Lung microvascular endothelial cell (primary cell): ENCODE results near the gene CGB8. TPM values are rescaled to one million over a fixed set of nuclear protein-coding genes. Genes with fewer than 3 reads are reported as not detected.
"Not testable (repeated sequence)": the region's sequence is repeated elsewhere in the genome, so short reads cannot be mapped to it uniquely, and the experiment has no call there.

Experiments used
- DNase-seq, 2 donors: peaks; one replicate each; pipeline versions ENCODE4 v3.0.0 to v3.0.0-alpha.2; 2010; ENCODE audit warnings: low read depth in 2 of 2
- total RNA-seq: library from RNA; depleted of rRNA; stranded (reverse); fragments of >200 nt; gene quantifications from 2 replicates; pipeline ENCODE4 v1.2.1, GENCODE V29; 2014

Gene CGB8
- total RNA-seq, 1 donor from 2014 or later: not detected

DNA sequence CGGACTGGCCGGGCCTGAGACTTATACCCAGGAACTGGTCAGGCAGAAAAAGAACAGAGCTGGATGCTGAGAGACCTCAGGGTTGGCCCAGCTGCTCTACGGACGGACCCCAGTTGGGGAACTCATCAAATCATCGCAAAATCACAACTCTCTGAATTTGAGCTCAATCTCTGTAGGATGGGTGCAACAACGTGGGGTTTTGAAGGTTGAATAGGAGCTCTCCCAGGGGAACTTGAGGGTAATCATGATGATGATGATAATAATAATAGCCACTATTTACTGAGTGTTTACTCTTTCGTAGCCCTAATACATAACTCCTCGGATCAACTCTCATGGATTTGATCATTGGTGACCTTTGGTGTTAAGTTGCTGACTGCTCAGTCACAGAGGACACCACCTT, 18.6 kb downstream of the CGB8 start:
- not testable (repeated sequence) for DNase-seq

DNA sequence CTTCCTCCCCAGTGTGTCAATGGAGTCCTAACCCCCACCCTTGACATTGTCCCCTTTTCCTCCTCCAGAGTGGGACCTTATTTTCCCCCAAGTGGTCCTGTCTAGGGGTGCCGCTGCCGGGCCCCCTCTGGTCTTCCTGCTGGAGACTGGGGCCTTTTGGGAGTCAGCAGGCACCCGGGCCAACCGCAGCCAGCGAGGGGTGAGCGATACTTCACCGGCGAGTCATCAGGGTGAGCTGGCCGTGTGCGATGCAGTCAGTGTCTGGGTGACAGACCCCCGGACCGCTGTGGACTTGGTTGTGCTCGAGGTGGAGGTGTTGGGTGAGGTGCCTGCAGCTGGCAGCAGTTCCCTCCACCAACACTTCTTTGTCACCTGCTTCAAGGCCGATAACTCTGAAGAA, 19.2 kb downstream of the CGB8 start:
- not testable (repeated sequence) for DNase-seq

DNA sequence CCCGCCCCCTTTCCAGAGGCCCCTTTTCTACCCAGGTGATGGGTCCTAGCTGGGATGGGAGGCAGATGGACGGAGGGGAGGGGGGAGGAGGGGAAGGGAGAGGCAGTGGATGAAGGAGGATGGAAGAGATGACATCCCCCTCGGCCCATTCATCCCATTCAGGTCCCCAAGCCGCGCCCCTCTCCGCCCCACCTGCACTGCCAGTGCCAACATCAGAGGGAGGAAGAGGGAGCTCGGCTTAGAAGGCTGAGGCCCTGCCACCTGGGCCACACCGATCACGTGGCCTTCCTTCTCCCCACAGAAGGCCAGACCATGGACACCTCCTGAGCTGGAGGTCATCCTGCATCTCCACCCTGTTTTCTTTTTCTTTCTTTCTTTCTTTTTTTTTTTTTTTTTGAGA, 20.2 kb downstream of the CGB8 start:
- not testable (repeated sequence) for DNase-seq

DNA sequence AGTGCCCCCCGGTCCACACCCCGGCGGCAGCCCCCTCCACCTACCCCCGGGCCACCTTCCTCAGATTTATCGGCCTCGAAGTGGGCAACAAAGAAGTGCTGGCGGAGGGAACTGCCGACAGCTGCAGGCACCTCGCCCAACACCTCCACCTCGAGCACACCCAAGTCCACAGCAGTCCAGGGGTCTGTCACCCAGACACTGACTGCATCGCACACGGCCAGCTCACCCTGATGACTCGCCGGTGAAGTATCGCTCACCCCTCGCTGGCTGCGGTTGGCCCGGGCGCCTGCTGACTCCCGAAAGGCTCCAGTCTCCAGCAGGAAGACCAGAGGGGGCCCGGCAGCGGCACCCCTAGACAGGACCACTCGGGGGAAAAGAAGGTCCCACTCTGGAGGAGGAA, 23.3 kb downstream of the CGB8 start:
- DNase-seq: not testable (repeated sequence)

DNA sequence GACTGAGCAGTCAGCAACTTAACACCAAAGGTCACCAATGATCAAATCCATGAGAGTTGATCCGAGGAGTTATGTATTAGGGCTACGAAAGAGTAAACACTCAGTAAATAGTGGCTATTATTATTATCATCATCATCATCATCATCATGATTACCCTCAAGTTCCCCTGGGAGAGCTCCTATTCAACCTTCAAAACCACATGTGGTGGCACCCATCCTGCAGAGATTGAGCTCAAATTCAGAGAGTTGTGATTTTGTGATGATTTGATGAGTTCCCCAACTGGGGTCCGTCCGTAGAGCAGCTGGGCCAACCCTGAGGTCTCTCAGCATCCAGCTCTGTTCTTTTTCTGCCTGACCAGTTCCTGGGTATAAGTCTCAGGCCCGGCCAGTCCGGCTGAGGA, 23.8 kb downstream of the CGB8 start:
- DNase-seq: not testable (repeated sequence)

DNA sequence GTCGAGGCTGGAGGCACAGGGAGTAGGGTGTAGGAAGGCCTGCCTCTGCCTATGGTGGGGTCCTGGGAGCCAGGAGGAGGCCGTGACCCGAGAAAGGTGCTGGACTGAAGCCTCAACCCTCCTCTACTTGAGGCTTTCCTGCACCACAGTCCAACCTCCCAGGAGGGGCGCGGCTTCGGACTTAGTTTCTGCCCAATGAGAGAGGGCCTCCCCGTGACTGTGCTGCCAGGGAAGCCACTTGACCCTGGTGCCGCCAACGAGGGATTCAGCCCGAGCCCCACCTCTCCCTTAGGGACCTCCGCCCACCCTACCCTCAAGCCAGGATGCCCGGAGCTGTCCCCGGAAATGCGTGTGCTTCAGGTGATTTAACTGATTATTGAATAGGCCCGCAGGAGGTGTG, 24.7 kb downstream of the CGB8 start, which contains the start of gene CGB3:
CGB3 (minus strand) TSS at position 101 of the 400 bp plus-strand sequence. CDS start 362 bp downstream, outside the sequence.
- DNase-seq: not testable (repeated sequence)

DNA sequence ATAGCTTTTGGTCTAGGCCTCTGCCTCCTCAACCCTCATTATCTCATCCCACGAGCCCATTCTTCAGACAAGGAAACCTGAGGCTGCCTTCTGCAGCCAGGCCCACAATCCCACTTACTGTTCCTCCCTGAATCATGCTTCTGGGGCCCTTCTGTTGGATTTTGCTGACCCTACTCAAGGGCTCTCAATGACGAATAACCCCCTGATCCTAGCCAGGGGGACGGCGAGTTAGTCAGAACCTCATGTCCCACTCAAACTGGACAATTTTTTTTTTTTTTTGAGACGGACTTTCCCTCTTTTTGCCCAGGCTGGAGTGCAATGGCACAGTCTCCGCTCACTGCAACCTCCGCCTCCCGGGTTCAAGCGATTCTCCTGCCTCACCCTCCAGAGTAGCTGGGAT, 26.8 kb downstream of the CGB8 start:
- DNase-seq: no peak

DNA sequence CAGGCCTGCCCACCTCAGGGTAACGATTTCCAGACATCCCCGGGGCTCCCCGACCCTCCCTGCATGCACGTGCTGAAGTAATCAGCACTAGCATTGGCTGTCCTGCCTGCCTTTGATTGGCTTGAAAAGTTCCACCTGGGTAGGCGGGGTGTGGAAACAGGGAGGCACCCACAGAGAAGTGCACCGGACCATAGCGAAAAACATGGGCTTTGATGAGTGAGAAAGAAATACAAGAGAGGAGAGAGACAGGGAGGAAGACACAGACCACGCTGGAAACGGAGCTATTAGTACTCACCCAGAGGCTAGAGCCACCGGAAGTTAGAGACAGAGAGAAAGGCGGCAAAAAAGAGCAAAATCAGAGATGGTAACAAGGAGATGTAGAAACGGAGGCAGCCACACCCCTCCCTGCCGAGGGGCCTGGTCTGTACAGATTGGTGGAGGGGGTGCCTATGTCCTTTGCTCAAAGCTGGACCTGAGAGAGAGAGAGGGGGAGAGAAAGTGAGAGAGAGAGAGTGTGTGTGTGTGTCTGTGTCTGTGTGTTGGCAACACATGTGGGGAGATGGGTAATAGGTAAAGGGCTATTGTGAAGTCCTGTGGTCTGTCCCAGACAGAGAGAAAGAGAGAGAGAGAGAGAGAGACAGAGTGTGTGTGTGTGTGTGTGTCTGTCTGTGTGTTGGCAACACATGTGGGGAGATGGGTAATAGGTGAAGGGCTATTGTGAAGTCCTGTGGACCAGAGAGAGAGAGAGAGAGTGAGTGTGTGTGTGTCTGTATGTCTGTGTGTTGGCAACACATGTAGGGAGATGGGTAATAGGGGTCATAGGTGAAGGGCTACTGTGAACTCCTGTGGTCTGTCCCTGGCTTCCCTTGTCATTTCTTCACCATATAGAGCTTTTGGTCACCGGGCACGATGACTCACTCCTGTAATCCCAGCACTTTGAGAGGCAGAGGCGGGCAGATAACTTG, 27.7 kb downstream of the CGB8 start:
- DNase-seq: no peak

DNA sequence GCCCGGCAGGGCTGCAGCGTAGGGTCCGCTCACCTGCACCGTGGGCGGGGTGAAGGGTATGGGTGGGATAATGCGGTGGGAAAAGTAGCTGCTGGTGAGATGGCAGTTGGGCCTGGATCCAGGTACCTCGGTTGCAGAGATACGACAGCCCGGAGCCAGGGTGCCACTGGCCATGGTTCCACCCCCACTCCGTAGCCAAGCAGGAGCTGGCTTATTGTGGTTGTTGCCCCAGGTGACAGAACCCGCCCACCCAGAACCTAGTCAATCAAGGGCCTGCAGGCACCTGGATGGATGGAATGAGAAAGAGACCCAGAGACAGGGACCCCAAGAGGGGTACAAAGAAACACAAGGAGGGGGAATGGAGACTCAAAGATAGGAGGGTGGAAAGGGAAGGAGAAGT, 28.6 kb downstream of the CGB8 start:
- no peak for DNase-seq

DNA sequence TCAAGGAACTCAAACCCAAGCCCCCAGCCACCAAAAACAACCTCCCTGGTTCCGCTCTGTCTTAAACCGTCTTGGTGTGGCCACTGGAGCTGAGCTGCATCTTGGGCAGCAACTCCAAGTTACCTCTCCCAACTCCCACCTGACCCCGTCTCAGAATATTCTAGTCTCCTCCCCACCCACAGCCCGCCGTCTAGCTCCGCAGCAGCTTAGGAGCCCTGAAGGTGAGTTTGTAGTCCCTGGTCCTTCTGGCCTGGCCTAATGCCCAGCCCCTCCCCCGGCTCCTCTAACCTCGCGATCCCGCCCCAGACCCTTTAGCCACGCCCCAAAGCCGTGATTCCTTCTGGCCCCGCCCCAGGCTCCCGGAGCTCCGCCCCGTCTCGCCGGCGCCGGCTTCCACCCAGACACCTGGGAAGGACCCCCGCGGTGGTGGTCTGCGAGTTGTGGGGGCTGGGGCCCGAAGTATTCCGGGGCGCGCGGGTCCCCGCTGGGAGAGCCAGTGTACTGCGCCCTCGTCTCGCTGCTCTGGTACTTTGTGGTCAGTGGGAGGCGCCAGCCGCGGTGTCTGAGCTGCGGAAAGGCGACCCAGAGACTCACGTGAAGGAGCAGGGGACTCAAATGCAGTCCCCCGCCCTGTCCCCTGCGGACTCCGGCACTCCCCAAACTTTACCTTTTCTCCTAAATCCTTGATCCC, 29.5 kb downstream of the CGB8 start:
- DNase-seq: peak; percentile 54 to 64

DNA sequence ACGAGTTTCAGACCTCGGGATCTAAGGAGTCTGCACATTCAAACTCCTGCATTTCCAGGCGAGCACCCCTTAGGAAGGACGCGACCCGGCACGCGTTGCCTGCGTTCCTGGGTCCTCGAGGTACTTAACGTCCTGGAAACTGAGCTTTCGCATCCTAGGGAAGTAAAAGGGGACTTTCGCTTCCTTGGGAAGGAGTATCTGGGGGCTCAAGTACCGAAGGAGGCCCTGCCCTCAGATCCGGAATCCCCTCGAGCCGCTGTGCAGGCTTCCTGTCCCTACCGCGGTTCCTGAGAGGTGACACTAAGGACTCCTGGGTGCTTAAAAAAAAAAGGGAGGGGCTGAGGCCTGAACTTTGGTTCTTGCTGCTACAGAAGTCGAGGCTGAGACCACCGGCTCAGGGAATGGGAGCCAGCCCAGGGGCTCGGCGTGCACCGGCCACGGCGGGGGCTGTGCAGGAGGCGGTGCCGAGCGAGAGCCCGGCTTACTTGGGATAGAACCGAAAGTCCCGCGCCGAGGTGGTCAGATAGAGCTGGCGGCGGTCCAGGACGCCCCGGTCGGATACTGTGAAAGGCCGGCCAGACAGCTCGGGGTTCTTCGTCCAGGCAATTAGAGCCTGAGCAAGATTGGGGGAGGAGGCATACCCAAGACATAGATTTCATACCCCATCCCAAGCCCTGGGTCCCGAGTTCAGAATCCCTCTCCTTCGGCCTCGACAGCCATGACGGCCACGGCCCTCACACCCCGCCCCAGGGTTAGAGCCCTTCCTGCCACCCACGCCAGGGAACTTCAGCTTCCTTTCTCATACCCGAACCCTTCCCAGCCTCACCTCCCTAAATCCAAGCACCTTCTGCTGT, 30.3 kb downstream of the CGB8 start:
- not testable (repeated sequence) for DNase-seq

DNA sequence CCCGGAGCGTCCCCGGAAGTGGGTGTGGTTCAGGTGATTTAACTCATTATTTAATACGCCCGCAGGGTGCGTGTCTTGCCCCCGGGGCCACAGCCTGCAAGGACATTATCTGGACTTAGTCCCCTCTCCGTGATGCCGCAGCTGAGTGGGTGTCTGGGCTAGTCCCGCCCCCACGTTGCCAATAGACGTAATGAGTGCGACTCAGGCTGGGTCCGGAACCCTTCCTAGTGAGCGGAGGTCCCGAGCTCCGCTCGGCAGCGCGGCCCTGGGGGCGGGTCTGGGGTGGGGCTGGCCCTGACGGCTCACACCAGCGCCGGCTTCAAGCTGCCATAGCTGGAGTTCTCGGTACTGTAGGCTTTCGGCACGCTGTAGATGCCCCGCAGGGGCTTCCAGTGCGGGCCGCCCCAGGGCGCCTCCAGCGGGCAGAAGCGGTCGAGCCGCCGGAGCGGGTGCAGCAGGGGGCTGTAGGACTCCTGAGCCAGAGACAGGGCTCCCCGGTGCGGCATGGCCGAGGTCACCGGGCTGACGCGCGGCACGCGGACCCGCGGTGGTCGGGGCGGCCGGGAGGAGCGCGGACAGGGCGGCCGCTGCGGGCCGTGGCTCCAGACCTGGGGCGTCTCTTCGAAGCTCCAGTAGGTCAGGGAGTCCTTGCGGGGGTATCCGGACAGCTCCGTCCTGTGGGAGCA, 31.1 kb downstream of the CGB8 start:
- peak; percentile 60 to 72 for DNase-seq

DNA sequence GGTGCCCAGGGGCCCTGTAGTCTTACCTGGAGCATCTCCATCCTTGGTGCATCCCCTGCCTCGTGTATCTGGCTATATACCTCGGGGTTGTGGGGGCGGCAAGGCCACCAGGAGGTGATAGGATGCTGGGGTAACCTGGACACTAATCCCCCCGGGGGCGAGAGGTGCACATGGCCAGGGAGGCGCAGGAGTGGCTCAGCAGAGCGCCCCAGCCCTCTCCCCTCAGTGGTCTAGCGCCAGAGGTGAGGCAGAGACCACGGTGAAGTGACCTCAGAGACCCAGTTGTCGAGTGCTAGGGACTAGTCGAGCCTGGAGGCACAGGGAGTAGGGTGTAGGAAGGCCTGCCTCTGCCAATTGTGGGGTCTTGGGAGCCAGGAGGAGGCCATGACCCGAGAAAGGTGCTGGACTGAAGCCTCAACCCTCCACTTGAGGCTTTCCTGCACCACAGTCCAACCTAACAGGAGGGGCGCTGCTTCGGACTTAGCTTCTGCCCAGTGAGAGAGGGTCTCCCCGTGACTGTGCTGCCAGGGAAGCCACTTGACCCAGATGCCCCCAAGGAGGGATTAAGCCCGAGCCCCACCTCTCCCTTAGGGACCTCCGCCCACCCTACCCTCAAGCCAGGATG, 31.8 kb downstream of the CGB8 start, which contains the start of gene LHB:
LHB (minus strand) TSS at position 51 of the 625 bp plus-strand sequence; CDS start at position 41, 10 bp downstream.
- DNase-seq: no peak

DNA sequence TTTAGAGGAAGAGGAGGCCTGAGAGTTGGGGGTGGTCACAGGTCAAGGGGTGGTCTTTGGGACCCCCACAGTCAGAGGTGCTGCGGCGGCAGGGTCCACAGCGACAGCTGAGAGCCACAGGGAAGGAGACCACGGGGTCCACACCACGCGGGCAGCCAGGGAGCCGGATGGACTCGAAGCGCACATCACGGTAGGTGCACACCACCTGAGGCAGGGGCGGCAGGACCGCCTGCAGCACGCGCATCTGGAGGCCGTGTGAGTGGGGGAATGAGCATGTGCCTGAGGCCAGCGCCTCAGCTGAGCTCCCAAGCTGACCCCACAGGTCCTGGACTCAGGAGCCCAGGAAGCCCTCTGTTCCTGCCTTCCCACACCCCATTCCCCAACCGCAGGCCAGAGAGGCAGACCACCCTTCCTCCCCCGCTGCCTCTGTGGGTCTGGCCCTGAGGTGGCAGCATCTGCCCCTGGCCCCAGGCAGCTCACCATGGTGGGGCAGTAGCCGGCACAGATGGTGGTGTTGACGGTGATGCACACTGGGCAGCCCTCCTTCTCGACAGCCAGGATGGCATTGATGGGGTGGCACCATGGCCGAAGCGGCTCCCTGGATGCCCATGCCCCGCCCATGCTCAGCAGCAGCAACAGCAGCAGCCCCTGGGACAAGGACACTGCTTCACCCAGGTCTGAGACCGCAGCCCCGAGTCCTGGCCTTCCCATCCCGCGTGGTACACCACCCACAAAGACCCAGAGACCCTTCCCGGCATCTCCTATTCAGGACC, 32.7 kb downstream of the CGB8 start:
- no peak for DNase-seq

DNA sequence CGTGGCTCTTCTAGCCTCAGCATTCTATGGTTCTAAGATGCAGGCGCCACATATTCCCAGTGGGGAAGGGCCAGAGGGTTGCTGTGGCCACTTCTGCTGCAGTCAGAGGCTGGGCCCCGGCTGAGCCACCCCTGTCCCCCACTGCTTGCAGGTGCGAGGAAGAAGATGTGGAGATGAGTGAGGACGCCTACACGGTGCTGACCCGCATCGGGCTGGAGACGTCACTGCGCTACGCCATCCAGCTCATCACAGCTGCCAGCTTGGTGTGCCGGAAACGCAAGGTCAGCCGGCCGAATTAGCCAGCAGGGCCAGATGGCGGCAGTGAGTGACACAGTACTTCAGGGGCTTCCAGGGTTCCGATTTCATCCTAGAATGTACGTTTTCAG, 34.0 kb downstream of the CGB8 start:
- DNase-seq: no peak

DNA sequence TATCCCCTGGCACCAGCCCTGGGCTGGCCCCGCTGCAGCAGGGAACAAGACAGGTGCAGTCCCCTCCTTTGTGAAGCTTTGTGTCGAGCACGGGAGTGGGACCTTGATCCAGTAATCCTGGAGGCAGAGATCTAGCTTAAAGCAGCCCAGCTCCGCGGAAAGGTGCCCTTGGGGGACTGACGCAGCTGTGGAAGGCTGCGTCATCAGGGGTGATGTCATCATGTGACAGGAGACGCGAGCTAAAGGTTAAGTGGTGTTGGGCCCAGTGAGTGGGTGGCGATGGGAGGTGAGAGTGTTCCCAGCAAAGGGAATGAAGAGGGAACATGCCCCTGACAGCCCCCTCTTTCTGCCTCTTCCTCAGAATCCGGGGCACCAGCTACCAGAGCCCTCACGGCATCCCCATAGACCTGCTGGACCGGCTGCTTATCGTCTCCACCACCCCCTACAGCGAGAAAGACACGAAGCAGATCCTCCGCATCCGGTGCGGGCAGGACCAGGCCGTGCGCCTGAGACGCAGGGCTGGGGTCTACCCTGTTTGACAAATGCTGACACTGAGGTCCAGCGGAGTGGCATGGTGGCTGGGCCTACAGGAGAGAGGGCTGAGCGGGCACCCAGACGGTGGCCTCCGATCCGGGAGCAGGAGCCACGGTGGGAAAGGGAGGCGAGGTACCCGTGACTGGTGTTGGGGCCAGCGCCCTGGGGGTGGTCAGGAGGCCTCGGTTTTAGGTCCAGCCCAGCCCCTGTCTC, 34.6 kb downstream of the CGB8 start:
- no peak for DNase-seq

DNA sequence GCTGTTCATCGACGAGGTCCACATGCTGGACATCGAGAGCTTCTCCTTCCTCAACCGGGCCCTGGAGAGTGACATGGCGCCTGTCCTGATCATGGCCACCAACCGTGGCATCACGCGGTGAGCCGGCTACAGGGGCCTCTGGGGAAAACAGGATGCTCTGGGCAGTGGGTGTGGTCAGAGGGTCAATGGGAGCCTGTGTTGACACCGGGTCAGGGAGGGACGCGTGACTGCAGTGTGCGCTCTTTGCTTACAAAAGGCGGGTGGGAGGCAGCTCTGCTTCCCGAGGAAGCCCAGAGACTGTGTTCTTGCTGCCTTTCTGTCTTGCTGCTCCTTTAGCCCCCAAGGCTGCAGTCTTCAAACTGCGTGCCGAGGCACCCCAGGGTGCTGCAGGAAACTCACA, 37.7 kb downstream of the CGB8 start:
- no peak for DNase-seq

DNA sequence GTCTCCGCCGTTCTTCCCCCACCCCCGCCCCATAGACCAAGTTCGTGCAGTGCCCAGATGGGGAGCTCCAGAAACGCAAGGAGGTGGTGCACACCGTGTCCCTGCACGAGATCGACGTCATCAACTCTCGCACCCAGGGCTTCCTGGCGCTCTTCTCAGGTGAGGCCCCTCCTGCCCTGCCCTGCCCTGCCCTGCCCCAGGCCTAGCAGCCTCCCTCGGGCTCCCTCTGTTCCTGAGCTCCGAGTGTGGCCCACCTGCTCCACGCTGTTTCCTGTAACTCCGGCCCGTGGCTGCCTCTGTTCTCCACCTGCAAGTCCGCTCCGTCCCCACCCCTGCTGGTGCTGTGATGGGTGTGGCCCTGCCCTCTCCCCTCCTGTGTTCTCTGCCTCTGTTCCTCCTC, 38.5 kb downstream of the CGB8 start:
- no peak for DNase-seq

DNA sequence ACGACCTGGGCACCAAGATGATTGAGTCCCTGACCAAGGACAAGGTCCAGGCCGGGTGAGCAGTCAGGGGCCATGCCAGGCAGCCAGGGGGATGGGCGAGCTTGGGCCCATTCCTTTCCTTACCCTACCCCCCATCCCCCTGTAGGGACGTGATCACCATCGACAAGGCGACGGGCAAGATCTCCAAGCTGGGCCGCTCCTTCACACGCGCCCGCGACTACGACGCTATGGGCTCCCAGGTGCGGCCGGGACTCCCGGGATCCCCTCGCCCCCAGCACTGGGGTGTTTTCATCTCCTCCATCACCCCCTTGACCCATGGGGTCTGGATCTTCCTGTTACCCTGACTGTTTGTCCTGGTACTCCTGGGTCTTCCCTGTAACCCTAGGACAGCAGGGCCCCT, 39.1 kb downstream of the CGB8 start:
- no peak for DNase-seq
